Measurements from ENCODE around the gene CDPF1. TPM values are rescaled to one million over a fixed set of nuclear protein-coding genes. Genes with fewer than 3 reads are reported as not detected.

Gene CDPF1
- total RNA-seq, 1 donor from 2014 or later = 5.7 TPM

DNA sequence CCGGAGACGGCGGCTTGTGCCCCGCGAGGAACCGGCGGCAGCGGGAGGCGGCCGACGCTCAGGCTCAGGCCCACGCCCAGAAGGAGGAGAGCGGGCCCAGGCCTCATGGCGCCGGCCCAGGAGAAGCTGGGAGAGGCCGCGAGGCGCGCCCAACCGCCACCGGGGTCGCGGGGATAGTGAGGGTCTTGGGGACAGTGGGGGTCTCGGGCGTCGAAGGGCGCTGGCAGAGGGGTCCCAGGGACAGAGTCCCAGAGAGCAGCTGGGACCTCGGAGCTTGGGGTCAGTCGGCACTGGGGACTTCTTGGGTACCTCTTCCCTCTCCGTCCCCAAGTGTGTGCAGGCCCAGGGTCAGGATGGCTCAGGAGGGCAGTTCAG is 13.1 kb upstream of the CDPF1 start, which contains the start of gene PKDREJ:
TSS of gene PKDREJ (minus strand) at position 128 of the 375 bp plus-strand sequence. CDS start at position 107, 21 bp downstream.
- Mint-ChIP-seq H3K27me3 (ENCODE audit: low read depth, unreplicated experiment) (peaks cover 53% of the 10 kb centered on the region), H3K27ac (ENCODE audit: unreplicated experiment) (no peak within 1 kb of the TSS), H3K36me3 (ENCODE audit: low read depth, unreplicated experiment) (peaks cover 8% of the 10 kb centered on the region), H3K4me1 (ENCODE audit: low read depth, unreplicated experiment) (no peaks in the 10 kb centered on the region), H3K4me3 (ENCODE audit: unreplicated experiment) (no peak within 1 kb of the TSS), H3K9me3 (ENCODE audit: unreplicated experiment) (peaks cover 28% of the 10 kb centered on the region)
- Histone ChIP-seq H3K9ac (ENCODE audit: low read length) (no peak within 1 kb of the TSS), H3K27me3 (ENCODE audit: insufficient read depth, low read length) (peaks cover 15% of the 10 kb centered on the region), H3K79me2 (ENCODE audit: insufficient read depth, low read length) (peaks cover 3% of the 10 kb centered on the region), H3K27ac (ENCODE audit: low read depth, low read length) (no peak within 1 kb of the TSS), H3K36me3 (ENCODE audit: insufficient read depth, low read length) (no peaks in the 10 kb centered on the region), H3K4me3 (ENCODE audit: insufficient read depth, low read depth, low read length) (no peak within 1 kb of the TSS), H3K9me3 (ENCODE audit: insufficient read depth, low read depth, low read length) (peaks cover 2% of the 10 kb centered on the region), H3K4me1 (ENCODE audit: insufficient read depth, low read length) (peaks cover under 1% of the 10 kb centered on the region), H3K4me2 (ENCODE audit: low read length) (peak within 1 kb of the TSS; percentile 52), H4K20me1 (ENCODE audit: insufficient read depth, low read length) (no peaks in the 10 kb centered on the region), H2AFZ (ENCODE audit: low read depth, low read length) (peak within 1 kb of the TSS; percentile 51)
- FAIRE-seq (no peak), DNase-seq (ENCODE audit: low read depth) (no peak)
- no peak for TF ChIP-seq EZH2 (IDR thresholded peaks at IDR 0.05; ENCODE audit: insufficient read depth, low read length)
- TF ChIP-seq, protein P1, sequence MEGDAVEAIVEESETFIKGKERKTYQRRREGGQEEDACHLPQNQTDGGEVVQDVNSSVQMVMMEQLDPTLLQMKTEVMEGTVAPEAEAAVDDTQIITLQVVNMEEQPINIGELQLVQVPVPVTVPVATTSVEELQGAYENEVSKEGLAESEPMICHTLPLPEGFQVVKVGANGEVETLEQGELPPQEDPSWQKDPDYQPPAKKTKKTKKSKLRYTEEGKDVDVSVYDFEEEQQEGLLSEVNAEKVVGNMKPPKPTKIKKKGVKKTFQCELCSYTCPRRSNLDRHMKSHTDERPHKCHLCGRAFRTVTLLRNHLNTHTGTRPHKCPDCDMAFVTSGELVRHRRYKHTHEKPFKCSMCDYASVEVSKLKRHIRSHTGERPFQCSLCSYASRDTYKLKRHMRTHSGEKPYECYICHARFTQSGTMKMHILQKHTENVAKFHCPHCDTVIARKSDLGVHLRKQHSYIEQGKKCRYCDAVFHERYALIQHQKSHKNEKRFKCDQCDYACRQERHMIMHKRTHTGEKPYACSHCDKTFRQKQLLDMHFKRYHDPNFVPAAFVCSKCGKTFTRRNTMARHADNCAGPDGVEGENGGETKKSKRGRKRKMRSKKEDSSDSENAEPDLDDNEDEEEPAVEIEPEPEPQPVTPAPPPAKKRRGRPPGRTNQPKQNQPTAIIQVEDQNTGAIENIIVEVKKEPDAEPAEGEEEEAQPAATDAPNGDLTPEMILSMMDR (IDR thresholded peaks at IDR 0.05; ENCODE audit: insufficient read depth, low read depth, low read length) = no peak

DNA sequence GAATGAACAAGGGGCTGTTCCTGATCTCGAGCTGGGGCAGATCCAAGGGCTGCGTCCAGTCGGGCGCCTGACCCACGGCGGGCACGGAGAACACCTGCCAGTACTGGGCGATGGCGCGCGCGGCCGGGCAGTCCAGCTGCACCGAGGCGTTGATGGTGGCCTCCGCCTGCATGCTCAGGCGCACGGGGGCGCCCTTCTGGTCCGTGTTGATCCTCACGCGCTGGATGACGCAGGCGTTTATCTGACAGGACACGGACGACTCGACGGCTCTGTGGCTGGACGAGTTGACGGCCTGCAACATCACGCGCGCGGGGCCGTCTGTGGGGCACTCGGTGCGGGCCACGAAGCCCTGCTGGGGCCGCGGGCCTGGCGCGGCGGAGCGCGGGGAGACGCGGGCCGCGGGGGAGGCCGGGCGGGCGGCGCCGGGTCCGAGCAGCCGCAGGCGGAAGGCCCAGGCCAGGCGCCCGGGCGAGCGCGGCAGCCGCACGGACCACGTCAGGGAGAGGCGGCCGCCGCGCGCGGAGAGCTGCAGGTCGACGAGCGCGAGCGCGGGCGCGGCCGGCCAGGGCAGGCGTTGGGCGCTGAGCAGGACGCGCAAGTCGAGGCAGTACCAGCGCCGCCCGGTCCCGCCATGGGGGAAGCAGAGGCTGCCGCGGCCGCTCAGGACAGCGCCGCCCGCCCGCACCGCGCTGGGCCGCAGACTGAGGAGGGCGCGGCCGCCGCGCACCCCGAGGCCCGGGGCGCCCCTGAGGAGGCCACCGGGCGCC is 12.5 kb upstream of the CDPF1 start:
- Histone ChIP-seq H3K4me2 (ENCODE audit: low read length) (peak overlapping the region; percentile 52), H3K79me2 (ENCODE audit: insufficient read depth, low read length) (no peaks in the 10 kb centered on the region), H3K27me3 (ENCODE audit: insufficient read depth, low read length) (peaks cover 15% of the 10 kb centered on the region), H3K27ac (ENCODE audit: low read depth, low read length) (no peak overlapping the region), H3K36me3 (ENCODE audit: insufficient read depth, low read length) (no peaks in the 10 kb centered on the region), H3K9me3 (ENCODE audit: insufficient read depth, low read depth, low read length) (peaks cover 2% of the 10 kb centered on the region), H4K20me1 (ENCODE audit: insufficient read depth, low read length) (no peaks in the 10 kb centered on the region), H2AFZ (ENCODE audit: low read depth, low read length) (peak overlapping the region; percentile 51), H3K9ac (ENCODE audit: low read length) (no peak overlapping the region), H3K4me1 (ENCODE audit: insufficient read depth, low read length) (no peaks in the 10 kb centered on the region), H3K4me3 (ENCODE audit: insufficient read depth, low read depth, low read length) (no peak overlapping the region)
- Mint-ChIP-seq H3K9me3 (ENCODE audit: unreplicated experiment) (peaks cover 34% of the 10 kb centered on the region), H3K36me3 (ENCODE audit: low read depth, unreplicated experiment) (peaks cover 7% of the 10 kb centered on the region), H3K27me3 (ENCODE audit: low read depth, unreplicated experiment) (peaks cover 59% of the 10 kb centered on the region), H3K4me1 (ENCODE audit: low read depth, unreplicated experiment) (no peaks in the 10 kb centered on the region), H3K4me3 (ENCODE audit: unreplicated experiment) (no peak overlapping the region), H3K27ac (ENCODE audit: unreplicated experiment) (no peak overlapping the region)
- TF ChIP-seq EZH2 (IDR thresholded peaks at IDR 0.05; ENCODE audit: insufficient read depth, low read length) = no peak
- TF ChIP-seq, protein P1 (IDR thresholded peaks at IDR 0.05; ENCODE audit: insufficient read depth, low read depth, low read length) = no peak
- DNase-seq (ENCODE audit: low read depth) (peak; percentile 24), FAIRE-seq (no peak)

DNA sequence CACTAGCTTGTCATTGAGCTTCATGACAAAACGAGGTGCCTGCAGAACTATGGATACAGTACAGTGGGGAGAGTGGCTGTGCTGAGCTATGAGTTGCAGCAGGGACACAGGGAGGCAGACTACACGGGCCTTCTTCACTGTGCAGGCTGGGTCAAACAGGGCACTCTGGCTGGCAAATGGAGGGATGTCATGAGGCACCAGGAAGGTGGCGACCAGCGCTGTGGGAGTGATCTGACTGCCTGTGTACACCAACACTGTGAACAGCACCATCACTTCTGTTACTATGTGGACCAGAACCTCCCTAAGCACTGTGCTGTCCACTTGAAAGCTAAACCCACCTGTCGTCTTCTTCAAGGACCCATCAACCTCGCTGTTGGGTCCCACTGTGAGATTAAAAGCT is 9.9 kb upstream of the CDPF1 start:
- Histone ChIP-seq H3K79me2 (ENCODE audit: insufficient read depth, low read length) (no peaks in the 10 kb centered on the region), H3K36me3 (ENCODE audit: insufficient read depth, low read length) (no peaks in the 10 kb centered on the region), H4K20me1 (ENCODE audit: insufficient read depth, low read length) (no peaks in the 10 kb centered on the region), H3K9ac (ENCODE audit: low read length) (no peak overlapping the region), H3K27me3 (ENCODE audit: insufficient read depth, low read length) (peaks cover 15% of the 10 kb centered on the region), H3K27ac (ENCODE audit: low read depth, low read length) (no peak overlapping the region), H2AFZ (ENCODE audit: low read depth, low read length) (no peak overlapping the region), H3K4me2 (ENCODE audit: low read length) (no peak overlapping the region), H3K4me3 (ENCODE audit: insufficient read depth, low read depth, low read length) (no peak overlapping the region), H3K4me1 (ENCODE audit: insufficient read depth, low read length) (no peaks in the 10 kb centered on the region), H3K9me3 (ENCODE audit: insufficient read depth, low read depth, low read length) (peaks cover 2% of the 10 kb centered on the region)
- FAIRE-seq (no peak), DNase-seq (ENCODE audit: low read depth) (no peak)
- peaks cover 34% of the 10 kb centered on the region for H3K9me3 Mint-ChIP-seq (ENCODE audit: unreplicated experiment)
- H3K27ac Mint-ChIP-seq (ENCODE audit: unreplicated experiment) = no peak overlapping the region
- H3K4me3 Mint-ChIP-seq (ENCODE audit: unreplicated experiment) = no peak overlapping the region
- no peak for TF ChIP-seq EZH2 (IDR thresholded peaks at IDR 0.05; ENCODE audit: insufficient read depth, low read length)
- TF ChIP-seq, protein P1 (IDR thresholded peaks at IDR 0.05; ENCODE audit: insufficient read depth, low read depth, low read length) = no peak
- peaks cover 61% of the 10 kb centered on the region for H3K27me3 Mint-ChIP-seq (ENCODE audit: low read depth, unreplicated experiment)
- H3K36me3 Mint-ChIP-seq (ENCODE audit: low read depth, unreplicated experiment) = peaks cover 15% of the 10 kb centered on the region
- H3K4me1 Mint-ChIP-seq (ENCODE audit: low read depth, unreplicated experiment) = no peaks in the 10 kb centered on the region
